Smooth muscle cell of the brain vasculature (primary cell): Measurements from ENCODE around the gene RELB.
"Not testable (repeated sequence)": the region's sequence is repeated elsewhere in the genome, so short reads cannot be mapped to it uniquely, and the experiment has no call there.

ENCODE experiments used
- DNase-seq: peaks from one replicate; pipeline ENCODE4 v3.0.0-alpha.2; 2012; ENCODE audit warnings: low read depth, low spot score

RELB gene

GRCh38 chr19:44986389-44986788 lies 14.9 kb upstream of the RELB start:
- DNase-seq, result no peak

- no peak for DNase-seq
Observed at GRCh38 chr19:44987148-44987675, 14.1 kb upstream of the RELB start.

GRCh38 chr19:44988273-44988672 lies 13.0 kb upstream of the RELB start:
- no peak for DNase-seq

- DNase-seq, result peak; percentile 20
Observed at GRCh38 chr19:44988896-44989556, 12.2 kb upstream of the RELB start.

GRCh38 chr19:44990459-44990858 lies 10.8 kb upstream of the RELB start:
- DNase-seq, result no peak

- no peak for DNase-seq
Observed at GRCh38 chr19:44990966-44991365, 10.3 kb upstream of the RELB start.

- DNase-seq, result no peak
Observed at GRCh38 chr19:44992336-44993163, 8.7 kb upstream of the RELB start.

DNA sequence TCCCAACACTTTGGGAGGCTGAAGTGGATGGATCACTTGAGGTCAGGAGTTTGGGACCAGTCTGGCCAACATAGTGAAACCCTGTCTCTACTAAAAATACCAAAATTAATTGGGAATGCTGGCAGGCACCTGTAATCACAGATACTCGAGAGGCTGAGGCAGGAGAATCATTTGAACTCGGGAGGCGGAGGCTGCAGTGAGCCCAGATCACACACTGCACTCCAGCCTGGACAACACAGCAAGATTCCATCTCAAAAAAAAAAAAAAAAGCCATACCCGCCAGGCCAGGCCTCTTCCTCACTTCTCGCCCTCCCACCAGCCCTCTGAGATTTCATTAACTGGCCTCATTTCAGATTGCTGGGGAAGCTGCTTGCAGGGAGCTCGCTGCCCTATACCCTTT lies 7.7 kb upstream of the RELB start:
- no peak for DNase-seq

DNA sequence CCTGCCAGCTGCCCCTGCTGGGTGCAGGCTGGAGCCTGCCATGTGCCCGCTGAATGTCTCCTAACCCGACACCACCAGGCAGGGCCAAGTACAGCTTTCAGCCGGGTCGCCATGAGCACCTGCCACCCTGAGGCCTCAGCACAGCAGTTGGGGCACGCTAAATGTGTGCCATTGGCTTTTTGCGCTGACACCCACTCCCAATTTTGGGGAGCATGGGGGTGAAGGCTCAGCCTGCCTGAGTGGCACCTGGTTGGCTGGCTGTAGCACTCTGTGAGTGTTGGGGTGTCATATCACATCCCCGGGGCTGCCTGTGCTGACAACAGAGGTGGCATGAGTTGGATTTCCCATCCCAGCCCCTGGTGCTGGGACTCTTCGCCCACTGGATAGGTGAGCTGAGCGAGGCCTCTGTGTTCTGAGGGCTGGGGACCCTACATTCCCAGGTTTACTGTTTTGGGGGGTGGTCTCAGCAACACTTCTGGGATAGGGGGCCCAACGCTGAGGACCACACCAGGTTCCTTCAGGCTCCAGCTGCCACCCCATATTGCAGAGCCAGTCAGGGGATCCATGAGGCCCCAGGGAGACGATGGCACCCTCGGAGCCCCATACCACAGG lies 7.2 kb upstream of the RELB start:
- DNase-seq, result no peak

DNA sequence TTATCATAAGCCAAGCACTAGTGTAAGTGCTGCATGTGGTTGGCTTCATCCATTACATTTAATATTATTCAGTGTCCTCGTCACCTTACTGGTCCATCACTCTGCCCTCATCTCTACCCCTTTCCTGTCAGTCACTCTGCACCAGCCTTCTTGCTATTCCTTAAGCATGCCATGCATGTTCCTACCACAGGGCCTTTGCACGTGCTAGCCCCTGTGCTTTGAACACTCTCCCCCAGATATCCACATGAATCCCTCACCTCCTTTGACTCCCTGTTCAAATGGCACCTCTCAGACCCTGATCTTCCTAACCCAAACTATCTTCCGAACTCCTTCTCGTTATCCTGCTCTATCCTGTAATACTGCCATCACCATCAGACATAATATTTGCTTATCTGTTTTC lies 3.2 kb upstream of the RELB start:
- no peak for DNase-seq

GRCh38 chr19:44999131-44999925 lies 1.9 kb upstream of the RELB start:
- not testable (repeated sequence) for DNase-seq

- DNase-seq, result not testable (repeated sequence)
Observed at GRCh38 chr19:45000665-45001064, 599 bp upstream of the RELB start.

- no peak for DNase-seq
Observed at GRCh38 chr19:45003485-45003884, 2.2 kb downstream of the RELB start.

GRCh38 chr19:45005787-45006186 lies 4.5 kb downstream of the RELB start:
- no peak for DNase-seq

GRCh38 chr19:45008552-45008951 lies 7.3 kb downstream of the RELB start:
- DNase-seq, result no peak

- DNase-seq, result no peak
Observed at GRCh38 chr19:45009625-45010255, 8.5 kb downstream of the RELB start.

- no peak for DNase-seq
Observed at GRCh38 chr19:45010306-45010705, 9.0 kb downstream of the RELB start.

- no peak for DNase-seq
Observed at GRCh38 chr19:45011959-45012358, 10.7 kb downstream of the RELB start.

GRCh38 chr19:45016388-45017314 lies 15.4 kb downstream of the RELB start:
- DNase-seq, result no peak

- no peak for DNase-seq
Observed at GRCh38 chr19:45019187-45019586, 17.9 kb downstream of the RELB start.
